Effector memory CD8-positive, alpha-beta T cell (primary cell): ENCODE results near the gene ELFN2.

Experiments
- ATAC-seq: fragments of 150-1000 bp; cut with Tn5 transposase; replicated peaks from 2 replicates; pipeline ENCODE4 v1.10.0; 2021; ENCODE audit warnings: mild to moderate bottlenecking, moderate library complexity
- DNase-seq, 3 experiments: peaks; one replicate each; pipeline ENCODE4 v3.0.0; 2021
- H3K27ac Mint-ChIP-seq, 2 donors: one replicate each; pipeline ENCODE4 v1.8.0; 2022; ENCODE audit warnings: mild to moderate bottlenecking in 2 of 2, mixed read lengths in 2 of 2, moderate library complexity in 2 of 2
- H3K27me3 Mint-ChIP-seq, 2 donors: one replicate each; pipeline ENCODE4 v1.8.0; 2022; ENCODE audit warnings: mixed read lengths in 2 of 2
- H3K36me3 Mint-ChIP-seq: one replicate; pipeline ENCODE4 v1.8.0; 2022; ENCODE audit warnings: mild to moderate bottlenecking, moderate library complexity, mixed read lengths; ENCODE audit not compliant: insufficient read depth
- H3K4me1 Mint-ChIP-seq, 2 donors: one replicate each; pipeline ENCODE4 v1.8.0; 2022; ENCODE audit warnings: low read depth in 2 of 2, mixed read lengths in 2 of 2
- H3K4me3 Mint-ChIP-seq, 2 donors: one replicate each; pipeline ENCODE4 v1.8.0; 2022; ENCODE audit warnings: mild to moderate bottlenecking in 2 of 2, mixed read lengths in 2 of 2, moderate library complexity in 2 of 2
- H3K9me3 Mint-ChIP-seq, 2 donors: one replicate each; pipeline ENCODE4 v1.8.0; 2022; ENCODE audit warnings: mixed read lengths in 2 of 2

ELFN2 gene

DNA sequence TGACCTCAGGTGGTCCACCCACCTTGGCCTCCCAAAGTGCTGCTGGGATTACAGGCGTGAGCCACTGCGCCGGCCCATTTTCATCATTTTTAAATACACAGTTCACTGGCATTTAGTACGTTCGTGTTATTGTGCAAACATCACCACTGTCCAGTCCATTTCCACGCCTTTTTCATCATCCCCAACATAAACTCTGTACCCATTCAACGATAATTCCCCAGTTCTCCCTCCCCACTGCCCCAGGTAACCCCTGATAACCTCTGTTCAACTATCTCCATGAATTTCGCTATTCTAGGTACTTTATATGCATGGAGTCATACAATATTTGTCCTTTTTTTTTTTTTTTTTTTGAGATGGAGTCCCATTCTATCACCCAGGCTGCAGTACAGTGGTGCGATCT lies 18.2 kb upstream of the ELFN2 start:
- H3K27ac Mint-ChIP-seq, result no peak overlapping the region
- H3K36me3 Mint-ChIP-seq, result peaks cover 6% of the 10 kb centered on the region
- no peaks in the 10 kb centered on the region for H3K4me1 Mint-ChIP-seq
- no peaks in the 10 kb centered on the region for H3K9me3 Mint-ChIP-seq
- ATAC-seq, result no peak
- H3K27me3 Mint-ChIP-seq, result peaks cover 13 to 21% of the 10 kb centered on the region in 2 donors
- no peak overlapping the region for H3K4me3 Mint-ChIP-seq
- DNase-seq, result no peak

DNA sequence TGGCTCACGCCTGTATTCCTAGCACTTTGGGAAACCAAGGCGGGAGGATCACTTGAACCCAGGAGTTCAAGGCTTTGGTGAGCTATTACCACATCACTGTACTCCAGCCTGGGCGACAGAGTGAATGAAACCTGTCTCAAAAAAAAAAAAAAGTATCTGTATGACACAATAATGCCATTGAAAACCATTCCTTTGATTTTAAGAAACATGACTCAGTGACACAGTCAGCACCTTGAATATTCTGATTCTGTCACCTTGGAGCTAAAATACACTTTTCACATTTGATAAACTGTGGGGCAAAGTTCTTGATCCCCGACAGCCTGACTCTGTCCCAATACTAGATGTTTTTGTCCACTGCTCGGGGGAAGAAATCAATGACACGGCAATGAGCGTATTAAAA lies 16.7 kb upstream of the ELFN2 start:
- Mint-ChIP-seq H3K27ac (no peak overlapping the region), H3K36me3 (peaks cover 6% of the 10 kb centered on the region), H3K9me3 (no peaks in the 10 kb centered on the region), H3K4me3 (no peak overlapping the region), H3K27me3 (peaks cover 13 to 23% of the 10 kb centered on the region in 2 donors), H3K4me1 (peaks cover 0 to 2% of the 10 kb centered on the region in 2 donors)
- ATAC-seq, result no peak
- no peak for DNase-seq

DNA sequence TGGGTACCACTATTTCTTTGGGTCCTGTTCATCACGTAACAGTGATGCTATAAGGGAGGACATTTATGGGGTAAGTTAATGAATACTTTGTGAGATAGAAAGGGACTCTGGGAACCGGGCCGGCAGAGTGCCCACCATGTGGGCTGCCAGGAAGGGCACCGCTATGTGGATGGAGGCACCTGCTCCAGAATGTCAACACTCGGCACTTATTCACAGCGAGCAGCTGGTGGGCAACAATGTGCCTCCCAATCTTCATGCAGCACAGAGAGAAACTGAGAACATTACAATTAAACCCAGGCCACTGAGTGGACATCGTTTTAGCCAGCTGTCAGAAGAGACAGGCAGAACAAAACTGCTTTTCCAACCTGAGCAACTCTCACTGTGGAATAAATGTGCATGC lies 15.8 kb upstream of the ELFN2 start:
- H3K4me3 Mint-ChIP-seq, result no peak overlapping the region
- no peaks in the 10 kb centered on the region for H3K9me3 Mint-ChIP-seq
- no peak for ATAC-seq
- H3K27ac Mint-ChIP-seq, result no peak overlapping the region
- peaks cover 6% of the 10 kb centered on the region for H3K36me3 Mint-ChIP-seq
- no peak for DNase-seq
- H3K27me3 Mint-ChIP-seq, result peaks cover 13 to 23% of the 10 kb centered on the region in 2 donors
- H3K4me1 Mint-ChIP-seq, result peaks cover 0 to 2% of the 10 kb centered on the region in 2 donors

GRCh38 chr22:37442537-37442936 lies 15.3 kb upstream of the ELFN2 start:
- ATAC-seq (no peak), DNase-seq (no peak)
- Mint-ChIP-seq H3K4me1 (peaks cover 0 to 2% of the 10 kb centered on the region in 2 donors), H3K36me3 (peaks cover 6% of the 10 kb centered on the region), H3K4me3 (no peak overlapping the region), H3K27me3 (peaks cover 13 to 24% of the 10 kb centered on the region in 2 donors), H3K9me3 (no peaks in the 10 kb centered on the region), H3K27ac (no peak overlapping the region)

DNA sequence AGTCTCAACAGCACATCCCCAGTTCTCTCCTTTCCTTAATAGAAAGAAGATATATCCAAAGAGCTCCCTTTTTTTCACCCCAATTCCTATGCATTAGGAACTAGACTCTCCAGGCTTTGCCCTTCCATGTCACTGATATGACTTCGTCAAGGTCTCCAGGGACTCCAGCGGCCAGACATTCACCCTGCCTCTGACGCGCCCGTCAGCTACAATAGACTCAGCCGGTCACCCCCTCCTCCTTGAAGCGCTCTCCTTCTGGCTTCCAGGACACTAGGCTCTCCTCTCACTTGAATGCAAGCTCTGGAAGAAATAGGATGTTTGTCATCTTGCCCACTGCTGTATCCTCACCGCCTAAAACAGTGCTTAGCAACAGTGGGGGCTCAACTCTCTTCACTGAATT lies 14.9 kb upstream of the ELFN2 start:
- Mint-ChIP-seq H3K27me3 (peaks cover 17 to 28% of the 10 kb centered on the region in 2 donors), H3K4me1 (peaks cover 0 to 2% of the 10 kb centered on the region in 2 donors), H3K4me3 (no peak overlapping the region), H3K9me3 (no peaks in the 10 kb centered on the region), H3K36me3 (peaks cover 6% of the 10 kb centered on the region), H3K27ac (no peak overlapping the region)
- ATAC-seq (no peak), DNase-seq (no peak)

DNA sequence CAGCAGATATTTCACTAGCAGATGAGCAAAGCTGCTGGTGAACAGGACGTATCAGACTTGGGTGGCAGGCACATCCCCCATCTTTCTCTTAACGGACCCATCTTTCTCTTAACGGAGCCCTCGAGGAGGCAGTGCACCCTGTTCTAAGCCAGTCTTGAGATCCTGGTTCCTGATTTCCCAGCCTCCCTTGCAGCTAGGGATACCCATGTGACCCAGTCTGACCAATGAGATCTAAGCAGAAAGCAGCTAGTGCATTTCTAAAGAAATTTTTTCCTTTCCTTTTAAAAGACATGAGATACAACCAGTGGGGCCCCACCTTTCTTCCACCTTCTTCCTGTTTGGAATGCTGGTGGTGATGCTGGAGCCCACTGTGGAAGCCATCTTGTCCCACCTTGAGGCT lies 13.6 kb upstream of the ELFN2 start:
- H3K4me3 Mint-ChIP-seq, result no peak overlapping the region
- H3K27me3 Mint-ChIP-seq, result peaks cover 19 to 33% of the 10 kb centered on the region in 2 donors
- no peak for ATAC-seq
- H3K9me3 Mint-ChIP-seq, result no peaks in the 10 kb centered on the region
- H3K4me1 Mint-ChIP-seq, result peaks cover 0 to 2% of the 10 kb centered on the region in 2 donors
- H3K36me3 Mint-ChIP-seq, result peaks cover 6% of the 10 kb centered on the region
- no peak for DNase-seq
- H3K27ac Mint-ChIP-seq, result no peak overlapping the region

DNA sequence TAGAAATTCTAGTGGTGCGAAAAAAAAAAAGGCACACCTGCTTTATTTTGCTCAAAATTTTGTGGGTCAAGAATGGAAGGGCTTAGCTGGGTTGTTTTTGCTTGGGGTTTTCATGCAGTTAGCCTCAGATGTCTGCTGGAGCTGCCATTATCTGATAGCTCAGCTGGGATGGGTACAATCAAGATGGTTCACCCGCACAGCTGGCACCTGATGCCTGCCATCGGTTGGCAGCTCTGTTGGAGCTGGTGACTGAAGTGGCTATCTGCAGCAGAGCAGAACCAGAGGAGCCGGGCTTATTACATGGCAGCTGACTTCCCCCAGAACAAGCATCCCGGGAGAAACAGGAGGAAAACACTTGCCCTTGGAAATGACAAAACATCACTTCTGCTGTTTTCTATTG lies 12.1 kb upstream of the ELFN2 start:
- H3K27me3 Mint-ChIP-seq, result peaks cover 25 to 42% of the 10 kb centered on the region in 2 donors
- no peak for ATAC-seq
- H3K4me3 Mint-ChIP-seq, result no peak overlapping the region
- H3K4me1 Mint-ChIP-seq, result peaks cover 0 to 2% of the 10 kb centered on the region in 2 donors
- DNase-seq, result no peak
- no peaks in the 10 kb centered on the region for H3K9me3 Mint-ChIP-seq
- peaks cover 6% of the 10 kb centered on the region for H3K36me3 Mint-ChIP-seq
- H3K27ac Mint-ChIP-seq, result no peak overlapping the region

- Mint-ChIP-seq H3K36me3 (no peaks in the 10 kb centered on the region), H3K4me3 (no peak overlapping the region), H3K9me3 (no peaks in the 10 kb centered on the region), H3K4me1 (peaks cover 0 to 2% of the 10 kb centered on the region in 2 donors), H3K27me3 (peaks cover 37 to 59% of the 10 kb centered on the region in 2 donors), H3K27ac (no peak overlapping the region)
- ATAC-seq, result no peak
- DNase-seq, result no peak
Measured at GRCh38 chr22:37435970-37436603, 8.8 kb upstream of the ELFN2 start.

DNA sequence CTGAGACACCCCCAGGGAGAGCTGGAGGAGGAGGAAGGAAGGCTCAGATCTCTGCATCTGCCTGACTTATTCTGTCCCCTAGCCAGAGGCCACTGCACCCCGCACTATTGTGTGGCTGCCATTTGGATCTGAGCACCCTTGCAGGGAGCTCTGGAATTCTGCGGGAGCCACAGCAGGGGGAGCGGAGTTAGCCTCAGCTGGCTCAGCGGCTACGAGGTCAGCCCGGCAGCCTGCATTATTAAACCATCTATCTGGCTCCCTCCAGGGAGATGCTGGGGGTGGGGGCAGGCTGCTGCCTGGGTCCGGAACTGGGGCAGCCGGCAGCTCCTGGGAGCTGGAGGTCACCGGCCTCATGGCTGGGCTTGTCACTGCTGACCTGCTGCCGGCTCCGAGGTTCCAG lies 6.5 kb upstream of the ELFN2 start:
- Mint-ChIP-seq H3K36me3 (no peaks in the 10 kb centered on the region), H3K27me3 (peaks cover 52 to 74% of the 10 kb centered on the region in 2 donors), H3K27ac (no peak overlapping the region), H3K4me3 (no peak overlapping the region), H3K4me1 (peaks cover 0 to 5% of the 10 kb centered on the region in 2 donors), H3K9me3 (no peaks in the 10 kb centered on the region)
- DNase-seq, result no peak
- ATAC-seq, result no peak

DNA sequence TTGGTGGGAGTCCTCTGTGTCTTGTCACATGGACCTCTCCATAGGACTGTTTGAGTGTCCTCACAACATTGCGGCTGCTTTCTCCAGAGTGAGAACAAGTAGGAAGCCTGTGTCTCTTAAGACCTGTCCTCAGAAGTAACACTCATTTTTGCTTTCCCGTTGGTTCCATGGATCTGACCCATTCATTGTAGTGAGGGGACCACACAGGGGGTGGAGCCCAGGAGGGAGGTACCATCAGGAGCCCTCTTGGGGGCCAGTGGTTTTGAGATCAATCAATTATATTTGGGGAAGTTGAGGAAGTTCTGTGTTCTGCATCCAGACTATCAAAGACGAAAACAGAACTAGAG lies 5.4 kb upstream of the ELFN2 start:
- peaks cover 4 to 10% of the 10 kb centered on the region in 2 donors for H3K4me1 Mint-ChIP-seq
- H3K27ac Mint-ChIP-seq, result no peak overlapping the region

GRCh38 chr22:37431801-37432707 lies 4.8 kb upstream of the ELFN2 start:
- DNase-seq (no peak), ATAC-seq (no peak)
- peaks cover 58 to 81% of the 10 kb centered on the region in 2 donors for H3K27me3 Mint-ChIP-seq
- no peaks in the 10 kb centered on the region for H3K9me3 Mint-ChIP-seq
- no peaks in the 10 kb centered on the region for H3K36me3 Mint-ChIP-seq
- no peak overlapping the region for H3K4me3 Mint-ChIP-seq
- no peak overlapping the region for H3K27ac Mint-ChIP-seq
- peaks cover 4 to 10% of the 10 kb centered on the region in 2 donors for H3K4me1 Mint-ChIP-seq

More for the DNA sequence above, 5.4 kb upstream of the ELFN2 start:
- no peaks in the 10 kb centered on the region for H3K9me3 Mint-ChIP-seq
- DNase-seq, result no peak
- ATAC-seq, result no peak
- peaks cover 62 to 85% of the 10 kb centered on the region in 2 donors for H3K27me3 Mint-ChIP-seq
- no peaks in the 10 kb centered on the region for H3K36me3 Mint-ChIP-seq
- H3K4me3 Mint-ChIP-seq, result no peak overlapping the region

GRCh38 chr22:37431366-37431765 lies 4.1 kb upstream of the ELFN2 start:
- peaks cover 62 to 84% of the 10 kb centered on the region in 2 donors for H3K27me3 Mint-ChIP-seq
- H3K36me3 Mint-ChIP-seq, result no peaks in the 10 kb centered on the region
- no peaks in the 10 kb centered on the region for H3K9me3 Mint-ChIP-seq
- peaks cover 4 to 14% of the 10 kb centered on the region in 2 donors for H3K4me1 Mint-ChIP-seq
- no peak overlapping the region for H3K27ac Mint-ChIP-seq
- ATAC-seq, result no peak
- no peak overlapping the region for H3K4me3 Mint-ChIP-seq
- no peak for DNase-seq

GRCh38 chr22:37430941-37431340 lies 3.7 kb upstream of the ELFN2 start:
- Mint-ChIP-seq H3K9me3 (no peaks in the 10 kb centered on the region), H3K4me1 (peaks cover 5 to 18% of the 10 kb centered on the region in 2 donors), H3K4me3 (no peak overlapping the region), H3K27ac (no peak overlapping the region), H3K27me3 (peaks cover 66 to 88% of the 10 kb centered on the region in 2 donors), H3K36me3 (peaks cover 2% of the 10 kb centered on the region)
- DNase-seq, result no peak
- ATAC-seq, result no peak
